Fibroblast of the aortic adventitia (primary cell): ENCODE data around the gene GPSM3. TPM values are rescaled to one million over a fixed set of nuclear protein-coding genes. Genes with fewer than 3 reads are reported as not detected.
"Not testable (repeated sequence)": the region's sequence is repeated elsewhere in the genome, so short reads cannot be mapped to it uniquely, and the experiment has no call there.

ENCODE experiments used
- DNase-seq: peaks from one replicate; pipeline ENCODE4 v3.0.0-alpha.2; 2010; ENCODE audit warnings: low read depth
- H3K4me3 ChIP-seq: 2 replicates; pipeline ENCODE4 v1.5.1; 2011; ENCODE audit warnings: low read depth, mild to moderate bottlenecking, control low read depth, low read length, moderate library complexity
- total RNA-seq: library from RNA; depleted of rRNA; stranded (reverse); fragments of >200 nt; gene quantifications from 2 replicates; pipeline ENCODE4 v1.2.3, GENCODE V29; 2012; ENCODE audit warnings: low replicate concordance
- TF ChIP-seq, protein P1 (sequence below): IDR thresholded peaks from 2 replicates; pipeline ENCODE4 v1.5.1; 2011; ENCODE audit warnings: mild to moderate bottlenecking, low read length, control low read depth, inconsistent platforms; ENCODE audit not compliant: insufficient read depth

Gene GPSM3
- total RNA-seq, 1 donor, result 0.90 TPM

- H3K4me3 ChIP-seq, result peak overlapping the region; percentile 80
- peak; percentile 19 for DNase-seq
- TF ChIP-seq, protein P1, sequence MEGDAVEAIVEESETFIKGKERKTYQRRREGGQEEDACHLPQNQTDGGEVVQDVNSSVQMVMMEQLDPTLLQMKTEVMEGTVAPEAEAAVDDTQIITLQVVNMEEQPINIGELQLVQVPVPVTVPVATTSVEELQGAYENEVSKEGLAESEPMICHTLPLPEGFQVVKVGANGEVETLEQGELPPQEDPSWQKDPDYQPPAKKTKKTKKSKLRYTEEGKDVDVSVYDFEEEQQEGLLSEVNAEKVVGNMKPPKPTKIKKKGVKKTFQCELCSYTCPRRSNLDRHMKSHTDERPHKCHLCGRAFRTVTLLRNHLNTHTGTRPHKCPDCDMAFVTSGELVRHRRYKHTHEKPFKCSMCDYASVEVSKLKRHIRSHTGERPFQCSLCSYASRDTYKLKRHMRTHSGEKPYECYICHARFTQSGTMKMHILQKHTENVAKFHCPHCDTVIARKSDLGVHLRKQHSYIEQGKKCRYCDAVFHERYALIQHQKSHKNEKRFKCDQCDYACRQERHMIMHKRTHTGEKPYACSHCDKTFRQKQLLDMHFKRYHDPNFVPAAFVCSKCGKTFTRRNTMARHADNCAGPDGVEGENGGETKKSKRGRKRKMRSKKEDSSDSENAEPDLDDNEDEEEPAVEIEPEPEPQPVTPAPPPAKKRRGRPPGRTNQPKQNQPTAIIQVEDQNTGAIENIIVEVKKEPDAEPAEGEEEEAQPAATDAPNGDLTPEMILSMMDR, result no peak
Measured at GRCh38 chr6:32188381-32189068, 3.9 kb downstream of the GPSM3 start.

- not testable (repeated sequence) for DNase-seq
Measured at GRCh38 chr6:32187725-32188380, 4.6 kb downstream of the GPSM3 start.

DNA sequence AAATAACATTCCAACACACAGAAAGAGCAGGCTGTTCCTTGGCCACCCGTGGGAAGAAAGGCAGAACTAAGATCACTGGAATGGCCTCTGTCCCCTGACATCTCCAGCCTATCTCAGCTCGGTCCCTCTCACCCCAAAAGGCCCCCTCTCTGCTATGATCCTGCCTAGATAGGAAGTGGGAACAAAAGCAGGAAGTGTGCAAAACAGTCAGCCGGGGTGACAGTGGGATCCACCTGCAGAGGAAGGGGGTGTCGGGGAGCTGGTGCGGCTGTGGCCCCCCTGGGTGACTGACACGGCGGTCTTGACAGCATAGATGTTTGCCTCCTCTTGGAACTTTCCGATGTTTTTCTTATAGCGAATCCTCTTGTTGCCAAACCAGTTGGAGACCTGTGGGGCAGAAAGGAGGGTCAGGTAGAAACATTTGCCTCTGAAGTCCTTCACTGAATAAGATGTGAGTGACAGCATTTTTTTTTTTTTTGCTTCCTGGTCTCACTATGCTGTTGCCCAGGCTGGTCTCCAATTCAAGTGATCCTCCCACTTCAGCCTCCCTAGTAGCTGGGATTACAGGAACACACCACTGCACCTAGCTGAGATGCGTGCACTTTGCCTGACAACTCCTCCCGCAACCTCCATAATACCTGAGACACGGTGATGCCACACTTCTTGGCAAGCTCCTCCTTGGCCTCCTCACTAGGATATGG, 5.3 kb downstream of the GPSM3 start:
- H3K4me3 ChIP-seq, result no peak overlapping the region
- no peak for DNase-seq
- TF ChIP-seq, protein P1, result no peak

More at GRCh38 chr6:32187725-32188380, 4.6 kb downstream of the GPSM3 start:
- H3K4me3 ChIP-seq, result peak overlapping the region; percentile 80

DNA sequence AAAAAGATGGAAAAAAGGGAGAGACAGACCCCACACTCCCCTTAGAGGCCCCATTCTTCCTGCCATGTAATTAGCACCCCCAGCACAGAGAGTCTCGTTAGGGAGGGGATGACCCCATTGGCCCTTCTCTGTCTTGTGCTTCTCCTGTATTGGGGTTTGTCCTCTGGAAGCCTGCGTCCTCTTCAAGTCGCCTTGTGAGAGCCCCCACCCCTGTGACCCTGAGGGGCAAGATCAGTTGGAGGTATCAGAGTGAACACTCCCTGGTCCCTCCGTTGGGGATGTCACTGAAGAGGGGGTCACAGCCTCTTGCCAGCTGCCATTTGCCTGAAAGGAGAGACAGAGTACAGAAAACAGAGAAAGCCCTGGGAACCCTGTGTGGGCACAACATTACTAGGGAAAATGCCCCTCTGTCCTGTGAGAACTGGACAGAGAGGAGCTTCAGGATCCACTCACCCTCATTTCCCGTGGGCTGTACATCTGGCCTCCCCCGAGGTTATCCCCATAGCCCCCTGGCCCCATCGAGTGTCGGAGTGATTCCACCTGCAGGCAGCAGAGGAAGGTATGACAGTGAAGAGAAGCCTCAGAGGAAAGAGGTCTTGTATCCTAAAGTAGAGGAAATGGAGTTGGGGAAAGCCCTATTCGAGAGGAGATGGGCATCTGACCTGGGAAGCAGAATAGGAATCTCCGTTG, 6.1 kb downstream of the GPSM3 start:
- H3K4me3 ChIP-seq, DNase-seq: not testable (repeated sequence)

DNA sequence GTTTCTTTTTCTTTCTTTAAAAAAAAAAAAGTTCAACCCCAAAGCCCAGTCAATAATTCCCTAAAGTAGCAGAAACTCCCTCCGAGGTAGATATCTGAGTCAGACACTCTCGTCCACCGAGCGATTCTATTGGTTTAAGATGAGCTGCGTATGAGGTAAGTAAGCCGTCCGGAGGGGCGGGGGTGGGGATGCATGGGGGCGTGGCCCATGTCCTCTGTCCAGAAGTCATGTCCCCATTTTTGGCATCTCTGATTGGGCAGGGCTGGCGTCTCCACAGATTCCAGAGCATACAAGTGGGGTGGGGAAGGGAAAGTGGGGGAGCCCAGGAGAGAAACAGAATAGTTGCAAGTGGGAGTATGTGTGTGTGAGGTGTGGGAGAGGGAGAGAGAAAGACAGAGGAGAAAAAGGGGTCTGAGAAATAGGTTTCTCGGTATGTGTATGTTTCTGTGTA, 6.7 kb downstream of the GPSM3 start:
- not testable (repeated sequence) for H3K4me3 ChIP-seq
- DNase-seq, result peak; percentile 85

GRCh38 chr6:32184084-32184640, 8.3 kb downstream of the GPSM3 start, which contains the start of gene AGER:
TSS of gene AGER (minus strand) at chr6:32184253. CDS start at chr6:32184222, 31 bp downstream.
- no peak within 1 kb of the TSS for H3K4me3 ChIP-seq
- DNase-seq, result no peak
- TF ChIP-seq, protein P1, result no peak

DNA sequence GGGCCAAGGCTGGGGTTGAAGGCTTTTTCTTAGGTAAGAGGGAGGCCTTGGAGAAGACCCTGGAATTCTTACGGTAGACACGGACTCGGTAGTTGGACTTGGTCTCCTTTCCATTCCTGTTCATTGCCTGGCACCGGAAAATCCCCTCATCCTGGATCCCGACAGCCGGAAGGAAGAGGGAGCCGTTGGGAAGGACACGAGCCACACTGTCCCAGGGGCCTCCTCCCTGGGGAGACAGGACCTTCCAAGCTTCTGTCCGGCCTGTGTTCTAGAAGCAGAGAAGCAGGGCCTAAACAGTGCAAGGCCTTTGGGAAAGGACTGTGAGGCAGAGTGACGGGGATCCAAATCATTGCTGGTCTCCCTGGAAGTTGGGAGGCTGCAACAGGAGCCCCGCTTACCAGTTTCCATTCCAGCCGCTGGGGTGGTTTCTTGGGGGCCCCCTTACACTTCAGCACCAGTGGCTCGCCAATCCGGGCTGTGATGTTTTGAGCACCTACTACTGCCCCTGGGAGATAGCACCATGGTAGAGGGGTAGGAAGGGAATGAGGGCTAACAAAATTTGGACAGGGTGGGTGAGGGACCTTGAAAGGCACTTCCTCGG, 8.9 kb downstream of the GPSM3 start:
- TF ChIP-seq, protein P1, result no peak
- H3K4me3 ChIP-seq, result no peak overlapping the region
- no peak for DNase-seq
